MCF 10A (cell line): ENCODE data around the gene REPS2. TPM values are rescaled to one million over a fixed set of nuclear protein-coding genes. Genes with fewer than 3 reads are reported as not detected.

Source experiments
- BruUV-seq: library from RNA; stranded (reverse); fragments of 400-500 nt; replicated peaks from 2 replicates; lab custom pipeline; 2021; lab: Mats Ljungman, UMichigan
- CTCF ChIA-PET: fragments of 300-600 bp; sonication (Branson Sonifier 250); formaldehyde crosslinking; extraction: SDS; loops from one replicate; lab custom pipeline; 2021; ENCODE audit warnings: antibody characterized with exemption, inconsistent platforms; lab: Yijun Ruan, JAX
- POLR2A ChIA-PET: fragments of 300-600, 350-650 bp; sonication (Branson Sonifier 250); formaldehyde crosslinking; extraction: SDS; loops from one replicate; lab custom pipeline; 2020; ENCODE audit warnings: antibody characterized with exemption, inconsistent platforms; lab: Yijun Ruan, JAX
- DNase-seq: peaks from one replicate; pipeline ENCODE4 v3.0.0-alpha.2; 2018; ENCODE audit not compliant: unreplicated experiment
- H3K27ac Mint-ChIP-seq: one replicate; pipeline ENCODE4 v1.8.0; 2022; ENCODE audit warnings: mild to moderate bottlenecking, low read depth, mixed read lengths; ENCODE audit not compliant: unreplicated experiment
- H3K27me3 Mint-ChIP-seq: one replicate; pipeline ENCODE4 v1.8.0; 2022; ENCODE audit warnings: mixed read lengths; ENCODE audit not compliant: insufficient read depth, unreplicated experiment
- H3K36me3 Mint-ChIP-seq: one replicate; pipeline ENCODE4 v1.8.0; 2022; ENCODE audit warnings: mild to moderate bottlenecking, moderate library complexity, mixed read lengths; ENCODE audit not compliant: insufficient read depth, unreplicated experiment
- H3K4me1 Mint-ChIP-seq: one replicate; pipeline ENCODE4 v1.8.0; 2022; ENCODE audit warnings: mixed read lengths; ENCODE audit not compliant: insufficient read depth, unreplicated experiment
- H3K4me3 Mint-ChIP-seq: one replicate; pipeline ENCODE4 v1.8.0; 2022; ENCODE audit warnings: mild to moderate bottlenecking, moderate library complexity, mixed read lengths; ENCODE audit not compliant: unreplicated experiment
- H3K9me3 Mint-ChIP-seq: one replicate; pipeline ENCODE4 v1.8.0; 2022; ENCODE audit warnings: mixed read lengths; ENCODE audit not compliant: unreplicated experiment
- intact Hi-C: fragments of 100-400 bp; cut with micrococcal nuclease; formaldehyde crosslinking; loops from 2 replicates; pipeline ENCODE4 v1.14.1; 2022
- total RNA-seq: library from RNA; stranded (reverse); gene quantifications from 2 replicates; pipeline ENCODE4 v1.2.3, GENCODE V29; 2022
- TF ChIP-seq, protein P1 (sequence below): fragments of 200-600 bp; IDR thresholded peaks from one replicate; pipeline ENCODE4 v1.8.0; 2022; ENCODE audit warnings: antibody characterized with exemption, mild to moderate bottlenecking; ENCODE audit not compliant: unreplicated experiment

The REPS2 gene
- total RNA-seq, 1 experiment from 2014 or later, result 8.1 TPM

DNA sequence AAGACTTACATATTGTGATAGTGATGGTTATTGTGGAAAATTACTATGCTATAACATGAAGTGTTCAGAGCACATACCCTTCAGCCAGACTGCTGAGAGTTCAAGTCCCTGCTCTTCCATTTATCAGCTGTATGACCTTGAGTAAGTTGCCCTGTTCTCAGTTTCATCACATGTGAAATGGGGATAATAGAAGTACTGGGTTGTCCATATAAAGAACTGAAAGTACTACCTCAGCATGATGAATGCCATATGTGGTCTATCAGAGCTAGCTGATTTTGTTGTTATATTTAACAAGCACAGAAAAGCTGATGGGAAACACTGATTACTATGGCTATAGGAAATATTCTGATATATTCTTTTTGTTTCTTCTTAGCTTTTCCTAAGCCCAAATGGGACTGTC is 115.6 kb downstream of the REPS2 start:
- ChIA-PET CTCF (interaction anchor here (1.1 to 2.9 kb wide), 4 partner anchors 9 to 21 kb away, joined by 3 to 11 read pairs (median 7); no protein-coding TSS in a partner anchor), POLR2A (interaction anchor here (1.1 kb wide), 1 partner anchor 16 kb away, joined by 3 read pairs; no protein-coding TSS in a partner anchor)
- Mint-ChIP-seq H3K9me3 (no peaks in the 10 kb centered on the region), H3K36me3 (peaks cover 11% of the 10 kb centered on the region), H3K4me1 (no peaks in the 10 kb centered on the region), H3K4me3 (no peak overlapping the region), H3K27ac (no peak overlapping the region), H3K27me3 (peaks cover 44% of the 10 kb centered on the region)
- no TSS peak for BruUV-seq
- intact Hi-C loops, result no loop called here
- DNase-seq, result no peak
- TF ChIP-seq, protein P1, sequence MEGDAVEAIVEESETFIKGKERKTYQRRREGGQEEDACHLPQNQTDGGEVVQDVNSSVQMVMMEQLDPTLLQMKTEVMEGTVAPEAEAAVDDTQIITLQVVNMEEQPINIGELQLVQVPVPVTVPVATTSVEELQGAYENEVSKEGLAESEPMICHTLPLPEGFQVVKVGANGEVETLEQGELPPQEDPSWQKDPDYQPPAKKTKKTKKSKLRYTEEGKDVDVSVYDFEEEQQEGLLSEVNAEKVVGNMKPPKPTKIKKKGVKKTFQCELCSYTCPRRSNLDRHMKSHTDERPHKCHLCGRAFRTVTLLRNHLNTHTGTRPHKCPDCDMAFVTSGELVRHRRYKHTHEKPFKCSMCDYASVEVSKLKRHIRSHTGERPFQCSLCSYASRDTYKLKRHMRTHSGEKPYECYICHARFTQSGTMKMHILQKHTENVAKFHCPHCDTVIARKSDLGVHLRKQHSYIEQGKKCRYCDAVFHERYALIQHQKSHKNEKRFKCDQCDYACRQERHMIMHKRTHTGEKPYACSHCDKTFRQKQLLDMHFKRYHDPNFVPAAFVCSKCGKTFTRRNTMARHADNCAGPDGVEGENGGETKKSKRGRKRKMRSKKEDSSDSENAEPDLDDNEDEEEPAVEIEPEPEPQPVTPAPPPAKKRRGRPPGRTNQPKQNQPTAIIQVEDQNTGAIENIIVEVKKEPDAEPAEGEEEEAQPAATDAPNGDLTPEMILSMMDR, result no peak

DNA sequence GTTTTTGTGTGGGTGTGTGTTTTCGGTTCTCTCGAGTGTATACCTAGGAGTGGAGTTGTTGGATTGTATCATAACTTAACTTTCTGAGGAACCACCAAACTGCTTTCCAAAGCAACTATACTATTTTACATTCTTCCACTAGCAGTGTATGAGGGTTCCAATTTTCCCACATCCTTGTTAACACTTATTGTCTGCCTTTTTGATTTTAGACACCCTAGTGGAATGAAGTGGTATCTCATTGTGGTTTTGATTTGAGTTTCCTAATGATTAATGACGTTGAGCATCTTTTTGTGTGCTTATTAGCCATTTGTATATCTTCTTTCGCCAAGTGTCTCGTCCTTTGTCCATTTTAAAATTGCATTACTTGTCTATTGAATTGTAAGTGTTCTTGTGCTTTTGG is 118.6 kb downstream of the REPS2 start:
- no peaks in the 10 kb centered on the region for H3K9me3 Mint-ChIP-seq
- POLR2A ChIA-PET, result interaction anchor here (1.1 kb wide), 1 partner anchor 11 kb away, joined by 3 read pairs; no protein-coding TSS in a partner anchor
- H3K27me3 Mint-ChIP-seq, result peaks cover 63% of the 10 kb centered on the region
- no TSS peak for BruUV-seq
- H3K36me3 Mint-ChIP-seq, result peaks cover 15% of the 10 kb centered on the region
- no peaks in the 10 kb centered on the region for H3K4me1 Mint-ChIP-seq
- H3K4me3 Mint-ChIP-seq, result no peak overlapping the region
- TF ChIP-seq, protein P1, result no peak
- H3K27ac Mint-ChIP-seq, result no peak overlapping the region
- DNase-seq, result no peak
- CTCF ChIA-PET, result no interaction called here
- intact Hi-C loops, result no loop called here

DNA sequence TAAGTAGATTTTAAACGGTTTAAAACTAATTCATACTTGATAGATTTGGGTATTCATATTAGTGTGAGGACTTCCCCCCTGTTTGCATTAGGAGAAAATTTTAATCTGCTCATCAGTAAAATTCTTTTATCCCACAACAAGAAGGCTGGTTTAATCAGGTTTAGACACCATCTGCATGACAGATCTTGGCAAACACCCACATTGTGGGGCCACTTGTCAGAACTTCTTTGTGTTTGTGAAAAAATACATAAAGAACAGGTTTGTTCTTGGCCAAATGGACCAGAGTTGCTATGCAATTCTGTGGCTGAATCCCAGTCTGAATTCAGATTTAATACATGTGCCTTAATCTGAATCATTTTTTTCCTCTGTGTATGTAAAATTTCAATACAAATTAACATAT is 121.1 kb downstream of the REPS2 start:
- Mint-ChIP-seq H3K27ac (no peak overlapping the region), H3K4me3 (no peak overlapping the region), H3K27me3 (peaks cover 73% of the 10 kb centered on the region), H3K36me3 (peaks cover 15% of the 10 kb centered on the region), H3K4me1 (no peaks in the 10 kb centered on the region), H3K9me3 (no peaks in the 10 kb centered on the region)
- CTCF ChIA-PET, result interaction anchor here (0.6 to 1.2 kb wide), 3 partner anchors 8 to 184 kb away, joined by 3 to 4 read pairs (median 4); no protein-coding TSS in a partner anchor
- intact Hi-C loops, result no loop called here
- TF ChIP-seq, protein P1, result no peak
- DNase-seq, result no peak
- BruUV-seq, result no TSS peak
- POLR2A ChIA-PET, result no interaction called here

DNA sequence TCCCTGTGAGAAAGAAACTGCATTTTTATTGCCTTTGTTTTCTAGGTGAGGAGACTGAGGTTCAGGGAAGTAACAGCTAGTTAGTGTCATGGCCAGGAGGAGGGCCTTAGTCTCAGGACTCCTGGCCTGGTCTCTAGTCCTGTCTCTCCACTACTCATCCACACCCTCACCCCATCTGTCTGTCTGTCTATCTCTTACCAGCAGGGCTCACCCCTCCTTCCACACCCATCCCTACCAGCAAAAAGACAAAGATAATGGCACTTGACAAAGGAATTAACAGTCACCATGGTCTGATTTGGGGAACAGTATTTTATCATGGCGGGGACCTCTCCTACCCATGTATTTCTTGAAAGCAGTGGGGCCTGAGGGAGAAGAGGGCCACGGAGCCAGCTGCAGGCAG is 125.8 kb downstream of the REPS2 start:
- no peak for DNase-seq
- Mint-ChIP-seq H3K27ac (no peak overlapping the region), H3K9me3 (no peaks in the 10 kb centered on the region), H3K27me3 (peaks cover 87% of the 10 kb centered on the region), H3K36me3 (peaks cover 10% of the 10 kb centered on the region), H3K4me3 (no peak overlapping the region), H3K4me1 (no peaks in the 10 kb centered on the region)
- intact Hi-C loops, result no loop called here
- CTCF ChIA-PET, result interaction anchor here (0.9 kb wide), 1 partner anchor 143 kb away, joined by 3 read pairs; no protein-coding TSS in a partner anchor
- TF ChIP-seq, protein P1, result no peak
- POLR2A ChIA-PET, result no interaction called here
- no TSS peak for BruUV-seq
